GM12878 (cell line): ENCODE data around the gene CFAP52. TPM values are rescaled to one million over a fixed set of nuclear protein-coding genes. Genes with fewer than 3 reads are reported as not detected.

Source experiments
- ATAC-seq: fragments of 200-7000 bp; cut with Tn5 transposase; 3 replicates; pipeline ENCODE4 v1.9.1; 2020; ENCODE audit warnings: mild to moderate bottlenecking, moderate library complexity
- BruUV-seq: library from RNA; stranded (reverse); fragments of 400-500 nt; replicated peaks from 2 replicates; lab custom pipeline; 2021; lab: Mats Ljungman, UMichigan
- CTCF ChIA-PET: fragments of 300-600 bp; sonication (Branson Sonifier 250); formaldehyde crosslinking; extraction: SDS; loops from one replicate; lab custom pipeline; 2021; ENCODE audit warnings: inconsistent platforms; lab: Yijun Ruan, JAX
- POLR2A ChIA-PET: fragments of 350-600 bp; formaldehyde crosslinking; extraction: SDS; loops from one replicate; lab custom pipeline; 2021; ENCODE audit warnings: inconsistent platforms; lab: Charles Lee
- RAD21 ChIA-PET: fragments of 300-600 bp; sonication (Branson Sonifier 250); formaldehyde crosslinking; loops from one replicate; lab custom pipeline; 2023; ENCODE audit warnings: antibody characterized with exemption; ENCODE audit not compliant: unreplicated experiment; lab: Charles Lee
- SMC1A ChIA-PET: fragments of 300-600 bp; sonication (Branson Sonifier 250); formaldehyde crosslinking; loops from one replicate; lab custom pipeline; 2023; ENCODE audit not compliant: unreplicated experiment, uncharacterized antibody; lab: Charles Lee
- DNase-seq: peaks from one replicate; pipeline ENCODE4 v3.0.0-alpha.2; 2011; ENCODE audit warnings: low read depth, low spot score
- FAIRE-seq: peaks from 3 replicates; lab custom pipeline; 2011; peaks lifted over from hg19 to GRCh38; lab: Jason Lieb, UNC
- H2AFZ ChIP-seq: 2 replicates; pipeline ENCODE4 v1.6.0; 2011; ENCODE audit warnings: low read depth, low read length, control low read depth; ENCODE audit not compliant: control insufficient read depth
- H3K27ac ChIP-seq: 2 replicates; pipeline ENCODE4 v1.5.1; 2011; ENCODE audit warnings: control low read depth; ENCODE audit not compliant: control insufficient read depth, insufficient read depth
- H3K27me3 ChIP-seq, 2 experiments: replicated peaks in 1 of 2; 2 replicates each; pipeline versions ENCODE4 v1.6.0 to v1.6.1; 2011; ENCODE audit warnings: low read length in 1 of 2; ENCODE audit not compliant: control insufficient read depth in 2 of 2, insufficient read depth in 2 of 2
- H3K36me3 ChIP-seq, 2 experiments: 2 replicates each; pipeline ENCODE4 v1.5.1; 2011; ENCODE audit warnings: low read length in 1 of 2; ENCODE audit not compliant: control insufficient read depth in 2 of 2, insufficient read depth in 2 of 2
- H3K4me1 ChIP-seq: 2 replicates; pipeline ENCODE4 v1.6.1; 2011; ENCODE audit warnings: mild to moderate bottlenecking, low read length, moderate library complexity, mixed read lengths; ENCODE audit not compliant: control insufficient read depth, insufficient read depth
- H3K4me2 ChIP-seq: 2 replicates; pipeline ENCODE4 v1.6.0; 2011; ENCODE audit warnings: control low read depth; ENCODE audit not compliant: control insufficient read depth, insufficient read depth
- H3K4me3 ChIP-seq: fragments of 200-600 bp; sonication (generic); 2 replicates; pipeline ENCODE4 v1.5.1; 2016
- H3K79me2 ChIP-seq: 2 replicates; pipeline ENCODE4 v1.6.0; 2011; ENCODE audit warnings: low read length; ENCODE audit not compliant: control insufficient read depth, insufficient read depth
- H3K9ac ChIP-seq: 2 replicates; pipeline ENCODE4 v1.8.0; 2011; ENCODE audit warnings: low read length, control low read depth, mixed read lengths; ENCODE audit not compliant: control insufficient read depth, insufficient read depth
- H3K9me3 ChIP-seq: replicated peaks from 3 replicates; pipeline ENCODE4 v1.5.1; 2011; ENCODE audit warnings: mild to moderate bottlenecking, low read length; ENCODE audit not compliant: control insufficient read depth, insufficient read depth
- H4K20me1 ChIP-seq: 2 replicates; pipeline ENCODE4 v1.6.0; 2011; ENCODE audit not compliant: control insufficient read depth, insufficient read depth
- BCL3 ChIP-seq: IDR thresholded peaks from 2 replicates; pipeline ENCODE4 v1.6.1; 2011; ENCODE audit warnings: borderline replicate concordance, low read depth, mild to moderate bottlenecking, moderate library complexity, low read length; ENCODE audit not compliant: insufficient read depth, poor library complexity, severe bottlenecking
- CBX5 ChIP-seq: sonication (generic); IDR thresholded peaks from 2 replicates; pipeline ENCODE4 v1.6.1; 2016; ENCODE audit warnings: low read depth, moderate library complexity, mild to moderate bottlenecking, inconsistent platforms
- FOXM1 ChIP-seq: IDR thresholded peaks from 2 replicates; pipeline ENCODE4 v1.6.1; 2012; ENCODE audit warnings: low read depth, mild to moderate bottlenecking, inconsistent platforms, low read length, moderate library complexity
- IRF4 ChIP-seq: IDR thresholded peaks from 2 replicates; pipeline ENCODE4 v1.6.1; 2011; ENCODE audit warnings: low read depth, low read length
- NR2F1 ChIP-seq: fragments of 450-650 bp; conservative IDR thresholded peaks from 2 replicates; pipeline ENCODE4 v1.6.1; 2017; ENCODE audit warnings: mild to moderate bottlenecking
- POLR2AphosphoS2 ChIP-seq: IDR thresholded peaks from 2 replicates; pipeline ENCODE4 v1.6.1; 2011; ENCODE audit warnings: low read depth, mild to moderate bottlenecking, low read length, improper control_type of control experiment, moderate library complexity
- SIN3A ChIP-seq: IDR thresholded peaks from 2 replicates; pipeline ENCODE4 v1.6.1; 2012; ENCODE audit warnings: low read depth, low read length, improper control_type of control experiment
- WRNIP1 ChIP-seq: IDR thresholded peaks from 2 replicates; pipeline ENCODE4 v1.6.1; 2011; ENCODE audit warnings: low read depth, low read length, improper control_type of control experiment, borderline replicate concordance
- YY1 ChIP-seq: IDR thresholded peaks from 2 replicates; pipeline ENCODE4 v1.6.1; 2011; ENCODE audit warnings: low read depth, mild to moderate bottlenecking, low read length
- ZNF274 ChIP-seq: IDR thresholded peaks from one replicate; pipeline ENCODE4 v1.8.0; 2011; ENCODE audit not compliant: insufficient read length, insufficient read depth
- ZZZ3 ChIP-seq: IDR thresholded peaks from 2 replicates; pipeline ENCODE4 v1.6.1; 2011; ENCODE audit warnings: low read depth; ENCODE audit not compliant: control insufficient read depth, insufficient read length
- WGBS: methylation state at CpG from one replicate; pipeline ENCODE4 v1.1.6; 2016; ENCODE audit warnings: low lambda C conversion rate; ENCODE audit not compliant: insufficient replicate concordance, insufficient coverage; ENCODE audit errors: missing lambda C conversion rate; 5-methylcytosine and 5-hydroxymethylcytosine counted together
- in situ Hi-C: fragments of 300-500 bp; cut with MboI; formaldehyde crosslinking; loops from 9 replicates; pipeline ENCODE4 v1.14.3; 2018; ENCODE audit warnings: mixed read lengths
- intact Hi-C: fragments of 100-400 bp; cut with micrococcal nuclease; formaldehyde crosslinking; loops from one replicate; pipeline ENCODE4 v1.14.2; 2022; ENCODE audit not compliant: unreplicated experiment
- polyA plus RNA-seq, 11 experiments: library from polyadenylated mRNA; depleted of rRNA in 4 of 11; unstranded in 6 of 11; stranded (reverse) in 5 of 11; fragments of >200 nt; fragmentation: Nextera tagmentation in 4 of 11; fragmentation: Illumina TruSeq in 1 of 11; extraction: Ambion mirVana in 4 of 11; extraction: Trizol in 1 of 11; gene quantifications; 1 replicate in 1 of 11; 2 replicates in 10 of 11; pipeline versions ENCODE4 v1.2.1 to v1.2.3, GENCODE V29; 2011 to 2016; ENCODE audit warnings: inconsistent platforms in 2 of 11, missing spikeins in 2 of 11, low read depth in 1 of 11
- total RNA-seq, 4 experiments: library from RNA; depleted of rRNA in 3 of 4; stranded (reverse); fragments of >200 nt in 3 of 4; fragmentation: Illumina TruSeq in 1 of 4; extraction: Trizol in 1 of 4; gene quantifications; 2 replicates each; pipeline versions ENCODE4 v1.2.1 to v1.2.3, GENCODE V29; 2013 to 2021
- TF ChIP-seq, protein P1 (sequence below): fragments of 450-650 bp; IDR thresholded peaks from 2 replicates; pipeline ENCODE4 v1.6.1; 2014; ENCODE audit warnings: mild to moderate bottlenecking
- TF ChIP-seq, protein P2 (sequence below), 3 experiments: IDR thresholded peaks in 2 of 3; conservative IDR thresholded peaks in 1 of 3; 2 replicates each; pipeline ENCODE4 v1.5.1; 2011; ENCODE audit warnings: low read depth in 3 of 3, low read length in 3 of 3, mild to moderate bottlenecking in 3 of 3, control low read depth in 2 of 3, moderate library complexity in 2 of 3, inconsistent platforms in 1 of 3, mixed read lengths in 1 of 3; ENCODE audit not compliant: control insufficient read depth in 2 of 3, insufficient read depth in 1 of 3; ENCODE audit errors: extremely low read depth in 1 of 3

Gene CFAP52
- total and polyA plus RNA-seq, 10 of the 15 experiments (the other 5 are each of a cell fraction or from before 2014, with no cell fraction given) = 0.05 to 0.14 TPM; not detected in 8

DNA sequence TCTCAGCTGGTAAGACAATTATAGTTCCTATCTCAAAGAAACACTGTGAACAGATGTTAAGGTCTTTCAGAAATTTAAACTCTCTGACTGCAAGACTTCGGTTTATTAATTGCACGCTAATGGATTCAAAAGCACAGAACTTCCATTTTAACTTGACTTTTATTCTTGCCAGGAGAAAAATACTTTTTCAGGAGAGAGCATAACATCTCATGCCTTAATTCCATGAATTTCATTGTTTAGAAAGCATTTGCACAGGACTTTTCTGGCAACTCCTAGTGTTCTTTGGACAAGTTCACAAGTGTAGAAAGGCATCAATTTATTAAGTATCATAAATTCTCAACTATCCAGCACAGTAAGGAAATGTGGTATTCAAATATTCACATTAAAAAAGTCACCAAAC is 23.3 kb upstream of the CFAP52 start:
- TF ChIP-seq SIN3A (no peak), NR2F1 (no peak), CBX5 (no peak), YY1 (no peak), ZNF274 (no peak), IRF4 (no peak), BCL3 (no peak), WRNIP1 (no peak), ZZZ3 (no peak), POLR2AphosphoS2 (no peak), FOXM1 (no peak)
- TF ChIP-seq, protein P1, sequence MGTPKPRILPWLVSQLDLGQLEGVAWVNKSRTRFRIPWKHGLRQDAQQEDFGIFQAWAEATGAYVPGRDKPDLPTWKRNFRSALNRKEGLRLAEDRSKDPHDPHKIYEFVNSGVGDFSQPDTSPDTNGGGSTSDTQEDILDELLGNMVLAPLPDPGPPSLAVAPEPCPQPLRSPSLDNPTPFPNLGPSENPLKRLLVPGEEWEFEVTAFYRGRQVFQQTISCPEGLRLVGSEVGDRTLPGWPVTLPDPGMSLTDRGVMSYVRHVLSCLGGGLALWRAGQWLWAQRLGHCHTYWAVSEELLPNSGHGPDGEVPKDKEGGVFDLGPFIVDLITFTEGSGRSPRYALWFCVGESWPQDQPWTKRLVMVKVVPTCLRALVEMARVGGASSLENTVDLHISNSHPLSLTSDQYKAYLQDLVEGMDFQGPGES = no peak
- TF ChIP-seq, protein P2, sequence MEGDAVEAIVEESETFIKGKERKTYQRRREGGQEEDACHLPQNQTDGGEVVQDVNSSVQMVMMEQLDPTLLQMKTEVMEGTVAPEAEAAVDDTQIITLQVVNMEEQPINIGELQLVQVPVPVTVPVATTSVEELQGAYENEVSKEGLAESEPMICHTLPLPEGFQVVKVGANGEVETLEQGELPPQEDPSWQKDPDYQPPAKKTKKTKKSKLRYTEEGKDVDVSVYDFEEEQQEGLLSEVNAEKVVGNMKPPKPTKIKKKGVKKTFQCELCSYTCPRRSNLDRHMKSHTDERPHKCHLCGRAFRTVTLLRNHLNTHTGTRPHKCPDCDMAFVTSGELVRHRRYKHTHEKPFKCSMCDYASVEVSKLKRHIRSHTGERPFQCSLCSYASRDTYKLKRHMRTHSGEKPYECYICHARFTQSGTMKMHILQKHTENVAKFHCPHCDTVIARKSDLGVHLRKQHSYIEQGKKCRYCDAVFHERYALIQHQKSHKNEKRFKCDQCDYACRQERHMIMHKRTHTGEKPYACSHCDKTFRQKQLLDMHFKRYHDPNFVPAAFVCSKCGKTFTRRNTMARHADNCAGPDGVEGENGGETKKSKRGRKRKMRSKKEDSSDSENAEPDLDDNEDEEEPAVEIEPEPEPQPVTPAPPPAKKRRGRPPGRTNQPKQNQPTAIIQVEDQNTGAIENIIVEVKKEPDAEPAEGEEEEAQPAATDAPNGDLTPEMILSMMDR (IDR thresholded peaks at IDR 0.05 in 2 of 3, conservative IDR thresholded peaks at IDR 0.05 in 1 of 3; ENCODE audit: control insufficient read depth in 2 of 3, extremely low read depth in 1 of 3, insufficient read depth in 1 of 3, low read depth in 3 of 3, low read length in 3 of 3) = no peak
- TF ChIP-seq, all 136 proteins: peak for 0
- ChIA-PET CTCF (interaction anchor here (1.3 to 1.4 kb wide), 2 partner anchors 31 to 557 kb away, joined by 4 to 5 read pairs; no protein-coding TSS in a partner anchor), SMC1A (interaction anchor here (1.2 kb wide), 2 partner anchors 260 to 261 kb away, joined by 3 to 4 read pairs; no protein-coding TSS in a partner anchor), RAD21 (interaction anchor here (0.7 kb wide), 1 partner anchor 555 kb away, joined by 3 read pairs; no protein-coding TSS in a partner anchor), POLR2A (interaction anchor here (0.7 kb wide), 1 partner anchor 1731 kb away, joined by 3 read pairs; no protein-coding TSS in a partner anchor)
- Histone ChIP-seq H3K4me2 (no peak overlapping the region), H3K9ac (no peak overlapping the region), H3K27ac (no peak overlapping the region), H3K36me3 (peaks cover 0 to 5% of the 10 kb centered on the region in 2 experiments; a peak in 3 of 4 replicates), H3K4me1 (no peaks in the 10 kb centered on the region), H3K27me3 (no peaks in the 10 kb centered on the region), H3K79me2 (no peaks in the 10 kb centered on the region), H3K9me3 (no peaks in the 10 kb centered on the region), H4K20me1 (peaks cover 2% of the 10 kb centered on the region; the same call in 1 of the 2 replicates), H2AFZ (no peak overlapping the region), H3K4me3 (no peak overlapping the region)
- DNase-seq = no peak
- WGBS = 100% methylated on average over 2 of the region's 2 CpGs
- intact Hi-C loops = no loop called here
- in situ Hi-C loops = no loop called here
- FAIRE-seq = no peak
- ATAC-seq = no peak
- TSS peak; percentile 29 for BruUV-seq
